Endothelial cell of umbilical vein (primary cell): Measurements from ENCODE around the gene ARSB. TPM values are rescaled to one million over a fixed set of nuclear protein-coding genes. Genes with fewer than 3 reads are reported as not detected.

Experiments
- BruUV-seq: library from RNA; stranded (reverse); fragments of 400-500 nt; replicated peaks from 2 replicates; lab custom pipeline; 2021; lab: Mats Ljungman, UMichigan
- CTCF ChIA-PET: fragments of 300-600, 350-600 bp; sonication (Branson Sonifier 250); formaldehyde crosslinking; loops from one replicate; lab custom pipeline; 2021; ENCODE audit warnings: antibody characterized with exemption, inconsistent platforms; lab: Charles Lee
- POLR2A ChIA-PET: fragments of 300-600, 350-600 bp; sonication (Branson Sonifier 250); formaldehyde crosslinking; loops from one replicate; lab custom pipeline; 2021; ENCODE audit warnings: antibody characterized with exemption, inconsistent platforms; lab: Charles Lee
- DNase-seq: peaks from one replicate; pipeline ENCODE4 v3.0.0-alpha.2; 2011; ENCODE audit warnings: low read depth, low spot score
- FAIRE-seq: peaks from 2 replicates; lab custom pipeline; 2011; peaks lifted over from hg19 to GRCh38; lab: Jason Lieb, UNC
- H2AFZ ChIP-seq: 2 replicates; pipeline ENCODE4 v1.6.0; 2012; ENCODE audit warnings: low read depth, low read length, control low read depth, inconsistent platforms
- H3K27ac ChIP-seq: 2 replicates; pipeline ENCODE4 v1.5.1; 2011; ENCODE audit warnings: low read depth, mild to moderate bottlenecking, control low read depth, low read length, moderate library complexity; ENCODE audit not compliant: insufficient read depth
- H3K27me3 ChIP-seq, 2 experiments: 2 replicates each; pipeline versions ENCODE4 v1.6.0 to v1.6.1; 2011; ENCODE audit warnings: low read length in 2 of 2, mixed read lengths in 1 of 2; ENCODE audit not compliant: control insufficient read depth in 2 of 2, insufficient read depth in 2 of 2
- H3K36me3 ChIP-seq, 2 experiments: 2 replicates in 1 of 2; 3 replicates in 1 of 2; pipeline ENCODE4 v1.5.1; 2011; ENCODE audit warnings: low read length in 2 of 2, mild to moderate bottlenecking in 1 of 2, moderate library complexity in 1 of 2; ENCODE audit not compliant: control insufficient read depth in 2 of 2, insufficient read depth in 2 of 2; ENCODE audit errors: extremely low read depth in 1 of 2
- H3K4me1 ChIP-seq: 3 replicates; pipeline ENCODE4 v1.5.1; 2011; ENCODE audit warnings: mild to moderate bottlenecking, low read length; ENCODE audit not compliant: control insufficient read depth, insufficient read depth; ENCODE audit errors: extremely low read depth
- H3K4me2 ChIP-seq: 2 replicates; pipeline ENCODE4 v1.6.1; 2011; ENCODE audit warnings: low read length, control low read depth, mixed read lengths; ENCODE audit not compliant: insufficient read depth
- H3K4me3 ChIP-seq, 3 experiments: fragments of 200-600 bp in 1 of 3; sonication (generic), shearing (Covaris generic) in 1 of 3; replicated peaks in 1 of 3; 2 replicates each; pipeline ENCODE4 v1.5.1; 2011 to 2016; ENCODE audit warnings: control low read depth in 3 of 3, low read length in 3 of 3, mild to moderate bottlenecking in 2 of 3, inconsistent platforms in 1 of 3, low read depth in 1 of 3, moderate library complexity in 1 of 3; ENCODE audit not compliant: insufficient read depth in 1 of 3
- H3K79me2 ChIP-seq: 2 replicates; pipeline ENCODE4 v1.6.0; 2012; ENCODE audit warnings: low read length, inconsistent platforms; ENCODE audit not compliant: control insufficient read depth, insufficient read depth
- H3K9ac ChIP-seq: replicated peaks from 2 replicates; pipeline ENCODE3; 2011; ENCODE audit warnings: low read length, control low read depth; ENCODE audit not compliant: insufficient read depth; ENCODE audit errors: extremely low read depth
- H3K9me1 ChIP-seq: replicated peaks from 3 replicates; pipeline ENCODE4 v1.6.0; 2011; ENCODE audit warnings: mild to moderate bottlenecking, low read length; ENCODE audit not compliant: control insufficient read depth, insufficient read depth; ENCODE audit errors: extremely low read depth
- H3K9me3 ChIP-seq: replicated peaks from 2 replicates; pipeline ENCODE4 v1.5.1; 2012; ENCODE audit warnings: low read length, inconsistent platforms; ENCODE audit not compliant: control insufficient read depth, insufficient read depth
- H4K20me1 ChIP-seq: replicated peaks from 2 replicates; pipeline ENCODE3; 2011; ENCODE audit warnings: mild to moderate bottlenecking, low read length; ENCODE audit not compliant: control insufficient read depth, insufficient read depth; ENCODE audit errors: extremely low read depth
- CTCF ChIP-seq, 2 donors: IDR thresholded peaks; 1 replicate in 1 of 2; 2 replicates in 1 of 2; pipeline ENCODE4 v1.5.1; 2011; ENCODE audit warnings: low read length in 2 of 2, mild to moderate bottlenecking in 2 of 2, moderate library complexity in 2 of 2, control low read depth in 1 of 2, inconsistent platforms in 1 of 2, low read depth in 1 of 2; ENCODE audit not compliant: insufficient read depth in 1 of 2; ENCODE audit errors: extremely low read depth in 1 of 2
- EZH2 ChIP-seq: IDR thresholded peaks from 2 replicates; pipeline ENCODE4 v1.6.1; 2012; ENCODE audit warnings: borderline replicate concordance, low read depth, mild to moderate bottlenecking, moderate library complexity, low read length, inconsistent platforms; ENCODE audit not compliant: severe bottlenecking
- FOS ChIP-seq: IDR thresholded peaks from 2 replicates; pipeline ENCODE4 v1.6.1; 2011; ENCODE audit warnings: mild to moderate bottlenecking, low read length, moderate library complexity, borderline replicate concordance; ENCODE audit not compliant: insufficient read depth
- GATA2 ChIP-seq: IDR thresholded peaks from 2 replicates; pipeline ENCODE4 v1.7.0; 2011; ENCODE audit warnings: low read depth, mild to moderate bottlenecking, moderate library complexity, mixed read lengths, low read length; ENCODE audit not compliant: insufficient read length, insufficient read depth
- JUN ChIP-seq: IDR thresholded peaks from 2 replicates; pipeline ENCODE4 v1.6.1; 2011; ENCODE audit warnings: borderline replicate concordance, low read depth; ENCODE audit not compliant: insufficient read length, insufficient read depth
- MAX ChIP-seq: IDR thresholded peaks from 2 replicates; pipeline ENCODE4 v1.6.1; 2011; ENCODE audit not compliant: insufficient read depth, insufficient read length
- MYC ChIP-seq: IDR thresholded peaks from one replicate; pipeline ENCODE4 v1.6.1; 2011; ENCODE audit warnings: mild to moderate bottlenecking, low read depth, low read length
- POLR2A ChIP-seq: IDR thresholded peaks from 2 replicates; pipeline ENCODE4 v1.6.1; 2012; ENCODE audit warnings: low read depth, mild to moderate bottlenecking, control low read depth, low read length
- POLR2AphosphoS5 ChIP-seq: IDR thresholded peaks from 2 replicates; pipeline ENCODE4 v1.6.1; 2012; ENCODE audit warnings: low read depth, mild to moderate bottlenecking, control low read depth, low read length, moderate library complexity; ENCODE audit not compliant: insufficient read depth
- dilution Hi-C: fragments of 300-500 bp; cut with MboI; formaldehyde crosslinking; loops from one replicate; pipeline ENCODE4 v1.15.0; 2019; ENCODE audit warnings: low sequenced_read_pairs; ENCODE audit not compliant: extremely low pct_ligation_motif_present
- intact Hi-C: fragments of 100-400 bp; cut with micrococcal nuclease; formaldehyde crosslinking; loops from one replicate; pipeline ENCODE4 v1.10.0; 2022
- polyA plus RNA-seq, 4 experiments: library from polyadenylated mRNA; depleted of rRNA in 3 of 4; stranded (reverse) in 3 of 4; unstranded in 1 of 4; fragments of >200 nt; gene quantifications; 2 replicates each; pipeline versions ENCODE4 v1.2.1 to v1.2.3, GENCODE V29; 2011 to 2012; ENCODE audit warnings: missing spikeins in 1 of 4
- total RNA-seq: library from RNA; stranded (reverse); gene quantifications from 2 replicates; pipeline ENCODE4 v1.2.3, GENCODE V29; 2021

Gene ARSB
- total and polyA plus RNA-seq, 2 donors (not counting 3 experiments of a cell fraction or from before 2014, with no cell fraction given): 17.2 to 25.8 TPM

- no TSS peak for BruUV-seq
- FAIRE-seq: no peak
- no peak overlapping the region for H3K4me2 ChIP-seq
- no peaks in the 10 kb centered on the region for H3K36me3 ChIP-seq
- intact Hi-C loops (no loop called here), dilution Hi-C loops (no loop called here)
- no peaks in the 10 kb centered on the region for H3K9me3 ChIP-seq
- no peaks in the 10 kb centered on the region for H3K9me1 ChIP-seq
- no peak for DNase-seq
- H4K20me1 ChIP-seq: no peaks in the 10 kb centered on the region
- no peak overlapping the region for H3K4me3 ChIP-seq
- no peaks in the 10 kb centered on the region for H3K4me1 ChIP-seq
- ChIA-PET CTCF (interaction anchor here (1.0 to 1.3 kb wide), 3 partner anchors 125 to 575 kb away, joined by 3 to 6 read pairs (median 4); no protein-coding TSS in a partner anchor), POLR2A (interaction anchor here (0.5 kb wide), 1 partner anchor 77 kb away, joined by 6 read pairs; no protein-coding TSS in a partner anchor)
- H3K9ac ChIP-seq: no peak overlapping the region
- H3K79me2 ChIP-seq: no peaks in the 10 kb centered on the region
- H3K27me3 ChIP-seq: no peaks in the 10 kb centered on the region
- H3K27ac ChIP-seq: no peak overlapping the region
- H2AFZ ChIP-seq: no peak overlapping the region
- no peak for TF ChIP-seq EZH2
- no peak for TF ChIP-seq POLR2AphosphoS5
- no peak for TF ChIP-seq MAX
- no peak for TF ChIP-seq POLR2A
- TF ChIP-seq GATA2: no peak
- no peak for TF ChIP-seq CTCF (IDR thresholded peaks at IDR 0.05; ENCODE audit: extremely low read depth in 1 of 2, insufficient read depth in 1 of 2, low read depth in 1 of 2, low read length in 2 of 2)
- no peak for TF ChIP-seq MYC
- TF ChIP-seq FOS: no peak
- TF ChIP-seq JUN: no peak
Measured at GRCh38 chr5:78895616-78896015, 89.5 kb downstream of the ARSB start.
